Ishikawa (cell line): ENCODE results near the gene DUSP7.

Source experiments
- CEBPB ChIP-seq: IDR thresholded peaks from 2 replicates; pipeline ENCODE4 v1.6.1; 2012
- EGR1 ChIP-seq: IDR thresholded peaks from 2 replicates; pipeline ENCODE4 v1.6.1; 2012
- EP300 ChIP-seq: IDR thresholded peaks from 2 replicates; pipeline ENCODE4 v1.6.1; 2012; ENCODE audit warnings: borderline replicate concordance
- TCF12 ChIP-seq: IDR thresholded peaks from 2 replicates; pipeline ENCODE4 v1.6.1; 2012; ENCODE audit warnings: low read depth
- YY1 ChIP-seq: IDR thresholded peaks from 2 replicates; pipeline ENCODE4 v1.6.1; 2012; ENCODE audit warnings: low read depth
- TF ChIP-seq, protein P1 (sequence below): IDR thresholded peaks from 2 replicates; pipeline ENCODE4 v1.6.1; 2012

DNA sequence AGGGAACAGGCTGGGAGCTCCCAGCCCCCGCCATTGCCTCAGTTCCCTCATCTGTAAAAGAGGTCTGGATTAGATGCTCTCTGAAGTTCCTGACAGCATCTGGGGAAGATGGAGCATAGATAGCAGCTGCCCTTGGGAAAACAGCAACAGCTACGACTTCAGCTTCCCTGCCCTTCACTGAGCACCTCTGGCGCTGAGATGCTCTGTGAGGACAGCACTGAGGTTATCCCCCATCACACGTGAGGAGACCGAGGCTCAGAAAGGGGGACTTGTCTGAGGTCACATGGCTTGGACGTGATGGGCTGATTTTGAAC is 49.6 kb downstream of the DUSP7 start:
- TF ChIP-seq TCF12 (no peak), YY1 (no peak), CEBPB (no peak), EP300 (no peak), EGR1 (no peak)
- TF ChIP-seq, protein P1, sequence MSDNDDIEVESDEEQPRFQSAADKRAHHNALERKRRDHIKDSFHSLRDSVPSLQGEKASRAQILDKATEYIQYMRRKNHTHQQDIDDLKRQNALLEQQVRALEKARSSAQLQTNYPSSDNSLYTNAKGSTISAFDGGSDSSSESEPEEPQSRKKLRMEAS, result no peak
